Activated gamma-delta T cell treated with Interleukin-2 at 50 U/mL for 16 hours (primary cell): ENCODE measurements around the gene MYT1.
"Not testable (repeated sequence)": the region's sequence is repeated elsewhere in the genome, so short reads cannot be mapped to it uniquely, and the experiment has no call there.

ENCODE experiments used
- DNase-seq: peaks from one replicate; pipeline ENCODE4 v3.0.0-alpha.2; 2020

MYT1 gene

DNA sequence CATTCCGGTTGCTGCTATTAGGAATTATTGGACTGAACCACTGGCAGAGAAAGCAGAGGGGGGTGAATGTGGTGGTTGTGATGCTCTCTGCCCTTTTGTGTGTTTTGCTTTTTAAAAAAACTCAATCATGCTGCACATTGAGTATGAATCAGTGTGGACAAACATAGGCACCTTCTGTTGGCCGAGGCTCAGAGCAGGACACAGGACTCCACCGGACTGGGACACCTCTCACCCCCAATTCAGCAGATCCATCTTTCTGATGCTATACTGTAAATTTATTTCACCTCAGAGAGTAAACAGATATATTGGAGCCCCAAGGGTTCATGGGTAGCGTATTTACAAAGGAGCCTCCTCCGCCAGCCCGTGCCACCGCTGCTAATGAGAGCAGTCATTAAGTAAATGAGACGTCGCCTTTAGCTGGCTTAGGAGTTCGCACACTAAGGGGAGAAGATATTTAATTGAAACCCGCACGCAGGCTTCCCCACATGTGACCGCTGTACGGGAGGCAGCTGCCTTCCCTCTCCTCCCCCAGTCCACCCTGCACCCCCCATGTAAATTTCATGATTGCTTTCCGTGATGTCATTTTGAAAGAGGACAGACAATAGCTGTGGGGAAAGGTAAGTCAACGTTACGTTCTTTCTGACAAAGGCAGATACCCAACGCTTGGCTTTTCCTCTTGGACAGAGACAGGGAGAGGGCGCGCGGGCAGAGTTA, at the start of gene MYT1:
Gene MYT1 (plus strand): TSS at position 330 of the 714 bp plus-strand sequence. CDS start 34,410 bp downstream, outside the sequence.
- no peak for DNase-seq

DNA sequence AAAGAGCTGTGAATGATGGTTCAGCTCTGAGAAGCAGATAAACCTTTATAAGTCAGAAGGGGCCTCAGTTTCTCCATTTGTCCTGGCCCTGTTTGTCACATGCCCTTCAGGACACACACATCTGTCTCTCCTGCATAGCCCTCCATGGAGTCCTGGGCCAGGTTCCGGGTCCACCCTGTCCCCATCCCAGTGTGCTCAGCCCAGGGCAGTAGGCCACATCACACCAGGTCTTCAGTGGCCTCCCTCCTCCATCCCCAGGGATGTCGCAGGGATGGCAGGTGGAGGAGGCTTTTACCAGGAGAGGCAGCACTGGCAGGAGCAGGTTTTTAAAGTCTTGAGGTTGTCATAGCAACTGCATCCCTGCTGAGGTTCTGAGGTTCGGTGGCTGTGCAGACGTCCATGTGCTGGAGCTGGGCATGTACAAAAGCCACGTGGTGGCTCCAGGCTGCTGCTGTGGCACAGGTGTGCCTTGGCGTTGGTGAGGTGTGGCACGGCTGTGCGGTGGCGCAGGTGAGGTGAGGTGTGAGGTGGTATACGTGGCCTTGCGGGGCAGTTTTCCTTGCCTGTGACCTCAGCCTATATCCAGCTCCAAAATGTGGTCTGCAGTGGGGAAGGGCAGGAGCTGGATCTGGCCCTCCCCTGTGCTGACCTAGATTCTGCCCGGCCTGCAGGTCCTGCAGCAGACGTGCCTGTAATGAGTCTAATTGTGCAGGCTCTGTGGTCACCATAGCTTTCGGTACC, 48.9 kb upstream of the MYT1 start:
- DNase-seq, result no peak

DNA sequence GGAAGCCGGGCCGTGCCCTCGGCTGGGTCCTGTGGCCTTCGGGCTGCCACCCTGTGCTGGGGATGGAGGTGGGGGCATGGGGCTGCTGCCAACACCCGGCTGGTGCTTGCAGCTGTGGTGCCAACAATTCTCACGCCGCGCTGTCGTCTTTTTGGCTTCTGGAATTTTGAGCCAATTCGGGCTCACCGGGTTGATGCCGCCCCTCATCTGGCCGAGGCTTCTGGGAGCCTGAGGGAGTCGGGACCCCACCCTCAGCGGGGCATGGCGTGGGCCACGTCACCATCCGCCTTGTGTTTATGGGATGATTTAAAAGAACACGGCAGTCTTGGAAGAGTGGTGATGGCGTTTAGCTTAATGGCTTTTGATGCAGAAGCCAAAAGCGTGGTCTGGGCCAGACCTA, 48.2 kb upstream of the MYT1 start:
- no peak for DNase-seq

DNA sequence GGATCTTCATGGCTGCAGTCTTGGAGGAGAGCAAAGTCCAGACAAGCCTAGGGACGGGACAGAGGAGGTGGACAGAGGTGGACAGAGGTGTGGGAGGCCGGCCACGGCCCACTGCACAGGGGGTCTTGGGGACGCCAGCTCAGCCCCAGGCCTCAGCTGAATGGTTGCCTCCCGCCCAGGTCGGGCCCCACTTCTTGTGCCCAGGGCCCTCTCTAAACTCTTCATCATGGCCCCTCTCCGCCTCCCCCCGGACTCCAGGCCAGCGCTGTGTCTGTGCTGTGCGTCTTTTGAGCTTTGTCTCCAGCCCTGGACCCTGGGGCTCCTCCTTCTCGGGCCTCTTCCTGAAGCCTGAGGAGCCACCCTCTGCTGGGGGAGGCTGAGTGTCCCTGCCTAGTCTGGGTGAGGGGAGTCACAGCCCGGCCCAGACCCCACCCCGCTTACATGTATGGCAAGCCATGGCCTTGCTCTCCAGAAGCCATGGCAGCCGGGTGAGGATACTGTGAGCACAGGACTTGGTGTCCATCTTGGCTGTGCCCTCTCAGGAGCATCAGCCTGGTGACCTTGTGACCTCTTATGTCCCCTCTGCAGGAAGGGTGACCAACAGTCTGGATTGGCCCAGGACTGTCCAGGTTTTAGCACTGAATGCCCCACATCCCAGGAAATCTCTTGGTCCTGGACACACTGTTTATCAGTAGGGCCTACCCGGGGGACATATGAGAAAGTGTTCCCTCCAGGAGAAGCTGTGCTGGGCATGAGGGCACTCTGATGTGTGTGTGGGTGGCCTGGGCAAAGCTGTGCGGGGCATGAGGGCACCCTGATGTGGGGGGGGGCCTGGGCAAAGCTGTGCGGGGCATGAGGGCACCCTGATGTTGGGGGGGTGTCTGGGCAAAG, 47.5 kb upstream of the MYT1 start:
- no peak for DNase-seq

DNA sequence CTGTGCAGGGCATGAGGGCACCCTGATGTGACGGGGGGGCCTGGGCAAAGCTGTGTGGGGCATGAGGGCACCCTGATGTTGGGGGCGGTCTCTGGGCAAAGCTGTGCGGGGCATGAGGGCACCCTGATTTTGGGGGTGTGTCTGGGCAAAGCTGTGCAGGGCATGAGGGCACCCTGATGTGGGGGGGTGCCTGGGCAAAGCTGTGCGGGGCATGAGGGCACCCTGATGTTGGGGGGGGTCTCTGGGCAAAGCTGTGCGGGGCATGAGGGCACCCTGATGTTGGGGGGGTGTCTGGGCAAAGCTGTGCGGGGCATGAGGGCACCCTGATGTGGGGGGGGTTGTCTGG, 46.8 kb upstream of the MYT1 start:
- not testable (repeated sequence) for DNase-seq

DNA sequence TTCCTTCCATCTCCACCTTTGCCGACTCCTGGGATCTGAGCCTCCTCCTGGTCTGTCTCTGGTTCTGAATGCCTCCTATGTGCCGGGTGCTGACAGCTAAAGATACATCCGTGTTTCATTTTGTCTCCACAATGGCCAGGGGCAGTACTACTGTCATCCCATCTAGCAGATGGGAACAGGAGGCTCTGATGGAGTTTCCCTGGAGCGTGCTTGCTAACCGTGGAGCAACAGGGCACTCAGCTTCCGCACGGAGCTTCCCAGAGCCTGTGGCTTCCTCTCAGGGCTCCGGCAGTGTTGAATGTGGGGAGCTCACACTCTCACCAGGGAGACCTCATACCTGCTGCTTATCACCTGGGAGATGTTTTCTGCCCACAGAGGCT, 45.0 kb upstream of the MYT1 start:
- no peak for DNase-seq

DNA sequence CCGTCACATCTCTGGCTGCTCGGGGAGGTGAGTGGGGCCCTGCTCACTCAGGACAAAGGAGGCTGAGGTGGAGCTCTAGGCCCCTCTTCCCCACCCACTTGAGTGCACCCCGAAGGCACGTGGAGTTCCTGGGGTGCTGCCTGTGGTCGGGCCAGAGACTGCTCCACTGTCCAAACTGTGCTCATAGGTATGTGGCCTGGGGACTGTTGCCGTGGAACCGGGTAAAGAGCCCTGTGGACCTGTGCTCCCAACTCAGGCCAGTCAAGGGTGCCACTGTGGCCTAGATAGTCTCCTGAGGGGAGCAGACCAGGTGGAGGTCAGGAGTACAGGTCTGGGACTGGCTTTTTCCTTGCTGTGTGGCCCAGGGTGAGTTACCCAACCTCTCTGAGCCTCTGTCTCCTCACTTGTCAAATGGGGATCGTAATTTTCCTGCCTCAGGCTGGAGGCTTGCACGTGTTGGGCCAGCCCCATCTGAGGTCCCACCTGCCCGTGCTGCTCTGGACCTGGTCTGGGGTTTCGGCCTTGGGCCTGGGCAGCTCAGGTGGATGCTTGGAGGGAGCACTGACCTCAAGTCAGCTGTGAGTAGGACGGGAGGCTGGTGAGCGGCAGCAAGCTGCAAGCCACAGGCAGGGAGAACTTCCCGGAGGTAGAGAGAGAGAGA, 44.4 kb upstream of the MYT1 start:
- no peak for DNase-seq

DNA sequence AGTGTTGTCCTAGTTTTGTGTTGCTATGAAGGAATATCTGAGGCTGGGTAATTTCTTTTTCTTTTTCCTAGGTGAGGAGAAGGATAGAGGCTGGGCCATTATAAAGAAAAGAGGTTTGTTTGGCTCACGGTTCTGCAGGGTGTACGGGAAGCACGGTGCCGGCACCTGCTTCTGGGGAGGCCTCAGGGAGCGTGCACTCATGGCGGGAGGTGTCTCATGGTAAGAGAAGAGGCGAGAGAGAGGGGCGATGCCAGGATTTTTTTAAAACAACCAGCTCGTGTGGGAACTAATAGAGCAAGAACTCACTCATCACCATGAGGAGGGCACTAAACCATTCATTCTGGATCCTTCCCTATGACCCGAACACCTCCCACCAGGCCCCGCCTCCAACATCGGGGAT, 42.7 kb upstream of the MYT1 start:
- no peak for DNase-seq

DNA sequence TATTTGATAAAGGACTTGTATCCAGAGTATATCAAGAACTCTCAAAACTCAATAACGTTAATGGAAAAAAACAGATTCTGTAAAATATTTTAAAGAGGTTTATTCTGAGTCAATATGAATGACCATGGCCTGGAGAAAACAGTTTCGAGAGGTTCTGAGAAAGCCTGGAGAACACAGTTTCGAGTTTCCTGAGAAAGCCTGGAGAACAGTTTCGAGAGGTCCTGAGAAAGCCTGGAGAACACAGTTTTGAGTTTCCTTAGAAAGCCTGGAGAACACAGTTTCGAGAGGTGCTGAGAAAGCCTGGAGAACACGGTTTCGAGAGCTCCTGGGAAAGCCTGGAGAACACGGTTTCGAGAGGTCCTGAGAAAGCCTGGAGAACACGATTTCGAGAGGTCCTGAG, 41.3 kb upstream of the MYT1 start:
- not testable (repeated sequence) for DNase-seq

DNA sequence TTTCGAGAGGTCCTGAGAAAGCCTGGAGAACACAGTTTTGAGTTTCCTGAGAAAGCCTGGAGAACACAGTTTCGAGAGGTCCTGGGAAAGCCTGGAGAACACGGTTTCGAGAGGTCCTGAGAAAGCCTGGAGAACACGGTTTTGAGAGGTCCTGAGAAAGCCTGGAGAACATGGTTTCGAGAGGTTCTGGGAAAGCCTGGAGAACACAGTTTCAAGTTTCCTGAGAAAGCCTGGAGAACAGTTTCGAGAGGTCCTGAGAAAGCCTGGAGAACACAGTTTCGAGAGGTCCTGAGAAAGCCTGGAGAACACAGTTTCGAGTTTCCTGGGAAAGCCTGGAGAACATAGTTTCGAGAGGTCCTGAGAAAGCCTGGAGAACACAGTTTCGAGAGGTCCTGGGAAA, 40.7 kb upstream of the MYT1 start:
- DNase-seq, result not testable (repeated sequence)

DNA sequence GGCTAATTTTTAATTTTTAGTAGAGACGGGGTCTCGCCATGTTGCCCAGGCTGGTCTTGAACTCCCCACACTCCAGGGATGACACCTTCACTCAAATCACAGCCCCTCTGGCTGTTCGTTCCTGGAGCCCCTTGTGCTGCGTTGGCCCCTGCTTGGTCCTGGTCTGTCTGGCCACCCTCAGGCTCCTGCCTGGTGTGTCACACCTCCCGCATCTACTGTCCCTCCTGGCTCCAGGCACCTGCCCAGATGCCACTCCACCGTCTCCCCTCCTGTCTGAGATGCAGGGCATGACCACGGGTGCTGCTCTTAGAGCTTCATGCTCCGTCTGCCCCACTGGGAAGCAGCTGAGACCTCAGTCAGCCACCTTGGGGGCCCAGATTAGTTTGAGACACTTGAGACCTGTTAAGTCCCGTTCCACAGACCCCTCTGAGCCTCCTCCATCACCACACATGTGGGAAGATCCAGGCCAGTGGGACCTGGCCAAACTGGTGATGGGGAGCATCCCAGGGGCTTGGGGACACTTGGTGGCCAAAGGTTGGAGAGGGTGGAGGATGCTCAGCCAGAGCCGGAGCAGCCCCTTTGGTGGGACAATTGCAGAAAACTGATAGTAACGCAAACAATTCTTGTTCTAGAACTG, 35.0 kb upstream of the MYT1 start:
- no peak for DNase-seq

DNA sequence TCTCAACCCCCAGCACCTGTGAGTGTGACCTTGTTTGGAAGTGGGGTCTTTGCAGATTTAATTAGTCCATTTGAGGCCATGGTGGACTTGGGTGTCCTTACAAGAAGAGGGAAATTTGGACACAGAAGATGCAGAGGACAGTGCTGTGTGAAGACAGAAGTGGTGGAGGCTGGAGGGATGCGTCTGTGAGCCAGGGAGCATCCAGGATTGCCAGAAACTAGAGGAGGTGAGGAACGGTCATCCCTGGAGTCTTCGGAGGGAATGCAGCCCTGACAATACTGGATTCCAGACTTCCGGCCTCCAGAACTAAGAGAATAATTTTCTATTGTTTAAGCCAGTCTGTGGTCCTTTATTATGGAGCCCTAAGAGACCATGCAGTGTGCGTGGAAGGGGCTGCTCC, 34.0 kb upstream of the MYT1 start:
- DNase-seq, result no peak

DNA sequence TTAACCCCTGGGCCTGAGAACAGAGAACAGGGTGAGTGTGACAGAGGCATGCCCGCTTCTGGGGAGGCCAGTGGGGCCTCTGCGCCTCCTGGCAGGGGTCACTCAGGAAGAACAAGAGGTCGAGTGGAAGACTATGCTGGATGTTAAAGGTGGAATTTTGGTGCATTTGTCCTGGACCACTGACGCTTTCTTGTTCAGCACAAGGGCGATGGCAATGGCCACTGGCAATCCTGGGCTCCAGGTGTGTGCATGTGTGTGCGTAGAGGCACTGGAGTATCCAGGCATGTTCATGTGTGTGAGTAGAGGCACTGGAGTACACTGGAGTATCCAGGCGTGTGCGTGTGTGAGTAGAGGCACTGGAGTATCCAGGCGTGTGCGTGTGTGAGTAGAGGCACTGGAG, 33.4 kb upstream of the MYT1 start:
- no peak for DNase-seq

DNA sequence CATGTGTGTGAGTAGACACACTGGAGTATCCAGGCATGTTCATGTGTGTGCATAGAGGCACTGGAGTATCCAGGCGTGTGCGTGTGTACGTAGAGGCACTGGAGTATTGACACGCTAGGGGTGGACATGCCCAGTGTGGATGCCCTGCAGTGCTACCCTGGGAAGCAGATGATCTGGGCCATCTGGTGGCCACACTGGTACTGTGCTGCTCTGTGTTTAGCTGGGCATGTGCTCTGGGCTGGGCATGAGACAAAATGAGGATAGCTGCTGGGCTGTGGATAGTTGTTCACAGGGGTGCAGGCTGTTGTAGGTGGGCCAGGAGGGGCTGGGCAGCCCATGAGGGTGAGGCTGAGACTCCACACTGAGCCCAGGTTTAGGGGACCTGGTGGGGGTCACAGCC, 32.8 kb upstream of the MYT1 start:
- DNase-seq, result no peak

DNA sequence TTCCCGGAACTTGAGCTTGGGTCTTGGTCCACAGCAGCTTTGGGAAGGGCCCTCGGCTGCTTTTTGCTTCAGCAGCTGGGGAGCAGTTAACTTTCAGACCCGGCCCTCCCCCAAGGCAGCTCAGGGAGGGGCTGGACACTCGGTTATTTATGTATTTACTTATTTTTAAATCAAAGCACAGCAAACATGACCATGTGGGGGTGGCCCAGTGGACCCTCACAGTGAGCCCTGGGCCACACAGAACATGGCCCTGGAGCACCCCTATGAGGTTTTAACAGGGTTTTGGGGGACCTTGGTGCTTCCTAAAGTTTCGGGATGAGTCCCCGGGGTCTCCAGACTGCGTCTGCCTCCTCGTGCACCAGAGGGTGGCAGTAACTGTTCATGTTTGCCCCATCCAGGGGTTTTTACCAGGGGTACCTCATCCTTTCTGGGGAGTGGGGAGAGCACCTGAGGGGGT, 30.3 kb upstream of the MYT1 start:
- DNase-seq, result no peak

DNA sequence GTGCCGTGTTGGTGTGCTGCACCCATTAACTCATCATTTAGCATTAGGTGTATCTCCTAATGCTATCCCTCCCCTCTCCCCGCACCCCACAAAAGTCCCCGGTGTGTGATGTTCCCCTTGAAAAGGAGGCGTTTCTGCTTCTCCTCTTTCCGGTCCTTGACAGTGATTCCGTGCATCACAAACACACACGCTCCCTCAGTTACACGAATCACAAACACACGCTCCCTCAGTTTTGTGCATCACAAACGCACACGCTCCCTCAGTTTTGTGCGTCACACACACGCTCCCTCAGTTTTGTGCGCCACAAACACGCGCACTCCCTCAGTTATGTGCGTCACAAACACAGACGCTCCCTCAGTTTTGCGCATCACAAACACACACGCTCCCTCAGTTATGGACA, 29.5 kb upstream of the MYT1 start:
- DNase-seq, result not testable (repeated sequence)

DNA sequence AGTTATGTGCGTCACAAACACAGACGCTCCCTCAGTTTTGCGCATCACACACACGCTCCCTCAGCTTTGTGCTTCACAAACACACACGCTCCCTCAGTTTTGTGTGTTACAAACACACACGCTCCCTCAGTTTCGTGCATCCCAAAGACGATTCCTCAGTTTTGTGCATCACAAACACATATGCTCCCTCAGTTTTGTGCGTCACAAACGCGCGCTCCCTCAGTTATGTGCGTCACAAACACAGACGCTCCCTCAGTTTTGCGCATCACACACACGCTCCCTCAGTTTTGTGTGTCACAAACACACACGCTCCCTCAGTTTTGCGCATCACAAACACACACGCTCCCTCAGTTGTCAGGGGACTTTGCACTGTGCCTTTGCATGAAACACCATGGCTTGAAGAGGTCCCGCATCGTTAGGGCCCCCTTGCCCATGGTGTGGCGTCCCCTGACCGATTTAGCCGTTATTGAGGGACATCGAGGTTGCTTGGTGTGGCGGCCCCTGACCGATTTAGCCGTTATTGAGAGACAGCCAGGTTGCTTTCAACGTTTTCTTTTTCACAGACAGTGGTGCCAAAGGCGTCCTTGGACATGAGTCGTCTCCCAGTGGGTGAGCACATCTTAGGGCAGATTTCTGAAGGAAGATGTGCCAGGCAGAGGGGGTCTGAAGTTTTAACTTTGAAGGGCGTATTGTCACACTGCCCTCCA, 28.1 kb upstream of the MYT1 start:
- no peak for DNase-seq

DNA sequence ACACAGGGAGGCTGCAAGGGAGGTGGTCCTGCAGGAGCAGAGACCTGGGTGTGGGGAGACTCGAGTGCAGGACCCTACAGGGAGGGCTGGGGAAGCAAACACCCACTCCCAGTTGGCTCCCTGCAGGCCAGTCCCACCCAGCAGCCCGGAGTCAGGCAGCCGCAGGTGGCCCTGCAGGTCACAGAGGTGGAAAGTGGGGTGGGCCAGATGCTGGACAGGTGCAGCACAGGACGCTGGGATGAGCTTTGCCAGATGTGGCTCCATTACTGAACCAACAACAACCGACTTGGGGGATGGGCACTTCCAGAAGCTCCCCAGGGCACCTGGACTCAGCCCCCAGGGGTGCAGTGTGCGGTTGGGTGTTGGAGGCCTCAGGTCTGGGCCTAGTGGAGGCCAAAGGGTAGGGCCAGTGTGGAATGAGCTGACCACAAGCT, 26.6 kb upstream of the MYT1 start:
- no peak for DNase-seq

DNA sequence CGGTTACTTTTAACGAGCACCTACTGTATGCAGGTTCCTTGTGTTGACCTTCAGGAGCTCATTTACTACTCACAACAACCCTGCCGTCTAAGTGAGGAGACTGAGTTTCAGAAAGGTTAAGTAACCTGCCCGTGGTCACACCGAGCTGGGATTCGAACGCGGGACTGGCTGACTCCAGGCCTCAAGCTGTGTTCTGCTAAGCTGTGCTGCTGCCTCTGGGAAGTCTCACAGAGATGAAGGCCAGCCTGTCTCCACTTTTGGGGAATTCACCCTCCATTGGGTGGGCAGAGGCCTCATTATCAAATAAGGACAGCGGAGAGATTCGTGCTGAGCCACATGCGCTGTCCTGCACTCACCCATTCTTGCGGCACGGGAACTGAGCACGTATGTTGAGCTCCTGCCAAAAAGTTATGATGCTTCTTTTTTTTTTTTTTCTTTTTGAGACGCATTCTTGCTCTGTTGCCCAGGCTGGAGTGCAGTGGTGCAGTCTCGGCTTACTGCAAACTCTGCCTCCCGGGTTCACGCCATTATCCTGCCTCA, 25.9 kb upstream of the MYT1 start:
- DNase-seq, result no peak

DNA sequence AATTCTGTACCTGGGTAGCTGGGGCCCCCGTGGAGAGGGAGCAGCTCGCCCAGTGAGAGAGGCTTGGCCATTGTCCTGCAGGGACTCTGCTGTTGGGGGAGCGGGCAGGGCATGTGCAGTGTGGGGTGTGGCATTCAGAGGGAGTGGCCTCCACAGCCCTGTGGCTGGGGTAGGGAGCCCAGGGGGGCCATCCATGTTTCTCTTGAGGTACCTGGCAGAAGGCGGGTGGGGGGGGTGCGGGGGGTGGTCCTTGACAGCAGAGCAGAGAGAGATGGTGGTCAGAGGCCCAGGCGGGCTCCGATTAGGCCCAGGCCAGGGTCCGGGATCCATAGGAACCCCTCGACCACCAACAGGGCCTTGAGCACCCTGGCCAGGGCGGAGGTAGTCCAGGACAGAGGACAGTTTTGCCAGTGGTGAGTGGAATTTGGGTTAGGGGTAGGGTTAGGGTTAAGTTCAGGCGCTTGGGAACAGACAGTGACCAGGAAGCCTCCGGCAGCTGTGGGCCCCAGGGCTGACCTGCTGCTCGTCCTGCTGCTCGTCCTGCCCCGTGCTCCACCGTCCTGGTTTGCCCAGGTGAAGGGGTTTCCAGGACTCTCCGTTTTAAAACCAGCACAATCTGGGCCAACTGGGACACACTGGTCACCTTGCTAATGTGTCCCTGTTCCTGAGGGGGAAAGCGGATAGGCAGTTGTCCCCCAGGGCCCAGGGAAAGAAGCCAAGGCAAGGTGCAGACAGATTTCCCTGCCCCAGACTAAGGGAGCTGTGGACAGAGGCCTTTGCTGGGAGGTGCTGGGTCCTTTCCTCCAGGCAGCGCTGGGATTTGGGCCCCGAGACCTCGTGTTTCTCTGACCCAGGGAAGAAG, 24.8 kb upstream of the MYT1 start:
- DNase-seq, result no peak
